Suprapubic skin (tissue), 4 donors: ENCODE data around the gene ARVCF. TPM values are rescaled to one million over a fixed set of nuclear protein-coding genes. Genes with fewer than 3 reads are reported as not detected.

Source experiments
- DNase-seq, 2 donors: peaks; one replicate each; pipeline ENCODE4 v3.0.0-alpha.2; 2019; ENCODE audit warnings: low spot score in 2 of 2
- H3K27ac ChIP-seq: fragments of 200-600 bp; sonication (generic); one replicate; pipeline ENCODE4 v1.5.1; 2019
- H3K27me3 ChIP-seq: fragments of 200-600 bp; sonication (generic); one replicate; pipeline ENCODE4 v1.5.1; 2019
- H3K36me3 ChIP-seq: fragments of 200-600 bp; sonication (generic); one replicate; pipeline ENCODE4 v1.5.1; 2019
- H3K4me1 ChIP-seq: fragments of 200-600 bp; sonication (generic); one replicate; pipeline ENCODE4 v1.5.1; 2019
- H3K4me3 ChIP-seq: fragments of 200-600 bp; sonication (generic); one replicate; pipeline ENCODE4 v1.5.1; 2019; ENCODE audit warnings: mild to moderate bottlenecking
- H3K9me3 ChIP-seq: fragments of 200-600 bp; sonication (generic); one replicate; pipeline ENCODE4 v1.5.1; 2019
- CTCF ChIP-seq, 2 donors: fragments of 200-600 bp in 1 of 2; fragments of 450-650 bp in 1 of 2; sonication (generic) in 1 of 2; IDR thresholded peaks; one replicate each; pipeline ENCODE4 v1.5.1; 2016 to 2019; ENCODE audit warnings: antibody characterized with exemption in 2 of 2, mild to moderate bottlenecking in 1 of 2, moderate library complexity in 1 of 2
- EP300 ChIP-seq: sonication (generic); formaldehyde crosslinking; IDR thresholded peaks from one replicate; pipeline ENCODE4 v1.6.1; 2017; ENCODE audit warnings: antibody characterized with exemption
- POLR2A ChIP-seq, 2 donors: fragments of 450-650 bp; IDR thresholded peaks; one replicate each; pipeline ENCODE4 v1.6.1; 2017; ENCODE audit warnings: antibody characterized with exemption in 2 of 2, mild to moderate bottlenecking in 2 of 2, moderate library complexity in 2 of 2
- POLR2AphosphoS5 ChIP-seq, 3 donors: sonication (generic); formaldehyde crosslinking; IDR thresholded peaks; one replicate each; pipeline ENCODE4 v1.6.1; 2017; ENCODE audit warnings: antibody characterized with exemption in 3 of 3
- WGBS: methylation state at CpG from one replicate; pipeline ENCODE4 v1.1.5; 2018; 5-methylcytosine and 5-hydroxymethylcytosine counted together
- total RNA-seq, 4 donors: library from RNA; depleted of rRNA; stranded (reverse); fragments of >200 nt; gene quantifications; one replicate each; pipeline ENCODE4 v1.1.0, GENCODE V29; 2016

The ARVCF gene
- total RNA-seq, 4 donors from 2014 or later = 22.9 to 38.4 (median 26.0) TPM

DNA sequence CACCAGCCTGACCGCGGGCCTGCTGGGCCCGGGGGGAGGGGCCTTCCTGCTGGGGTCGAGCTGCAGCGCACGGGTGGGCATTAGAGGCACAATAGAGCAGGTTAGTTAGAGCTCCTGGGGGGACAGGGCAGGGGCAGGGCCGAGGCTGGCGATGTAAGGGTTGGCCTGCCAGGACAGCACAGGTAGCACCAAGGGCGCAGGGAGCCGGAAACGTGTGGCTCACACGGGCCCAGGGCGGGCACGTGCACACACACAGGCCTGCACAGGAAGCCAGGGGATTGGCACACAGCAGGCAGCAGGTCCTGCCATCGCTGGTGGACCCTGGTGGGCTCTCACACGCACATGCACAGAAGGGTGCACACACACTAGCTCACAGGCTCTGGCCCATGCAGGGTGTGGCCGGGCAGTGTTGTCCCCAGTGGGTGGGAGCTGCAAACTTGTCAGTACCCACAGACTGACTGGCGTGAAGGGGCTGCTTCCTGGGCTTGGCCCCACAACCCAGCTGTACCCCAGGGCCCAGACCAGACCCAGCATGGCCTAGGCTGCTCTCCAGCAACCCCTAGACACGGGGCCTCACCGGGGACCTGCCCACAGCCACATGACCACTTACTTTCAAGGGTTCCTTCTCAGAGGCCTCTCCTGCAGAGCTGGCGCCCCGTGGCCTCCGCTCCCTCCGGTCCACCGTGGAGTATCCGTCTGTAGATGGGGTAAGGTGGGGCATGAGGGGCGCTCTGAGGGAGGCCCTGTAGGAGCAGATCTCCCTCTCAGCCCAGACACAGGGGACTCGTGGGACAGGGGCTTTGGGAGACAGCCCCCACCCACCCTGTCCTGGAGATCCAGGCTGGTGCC, 45.1 kb downstream of the ARVCF start:
- peaks cover 60% of the 10 kb centered on the region for H3K36me3 ChIP-seq
- H3K27ac ChIP-seq = no peak overlapping the region
- no peaks in the 10 kb centered on the region for H3K27me3 ChIP-seq
- WGBS = 76% methylated on average over 12 of the region's 28 CpGs
- TF ChIP-seq CTCF (IDR thresholded peaks at IDR 0.05) = no peak
- no peak for TF ChIP-seq POLR2AphosphoS5 (IDR thresholded peaks at IDR 0.05)
- no peak for TF ChIP-seq POLR2A (IDR thresholded peaks at IDR 0.05)
- no peak for TF ChIP-seq EP300
- H3K4me3 ChIP-seq = no peak overlapping the region
- H3K4me1 ChIP-seq = peaks cover 19% of the 10 kb centered on the region
- no peak for DNase-seq
- no peaks in the 10 kb centered on the region for H3K9me3 ChIP-seq

- no peak overlapping the region for H3K27ac ChIP-seq
Measured at GRCh38 chr22:19970479-19971275, 45.9 kb downstream of the ARVCF start.

GRCh38 chr22:19970031-19970478, 46.6 kb downstream of the ARVCF start:
- Histone ChIP-seq H3K9me3 (no peaks in the 10 kb centered on the region), H3K36me3 (peaks cover 71% of the 10 kb centered on the region), H3K27me3 (no peaks in the 10 kb centered on the region), H3K4me1 (peaks cover 15% of the 10 kb centered on the region), H3K27ac (no peak overlapping the region), H3K4me3 (no peak overlapping the region)
- no peak for TF ChIP-seq POLR2A (IDR thresholded peaks at IDR 0.05)
- no peak for TF ChIP-seq CTCF (IDR thresholded peaks at IDR 0.05)
- no peak for TF ChIP-seq POLR2AphosphoS5 (IDR thresholded peaks at IDR 0.05)
- no peak for DNase-seq
- WGBS = 65% methylated on average over 9 of the region's 9 CpGs

More at GRCh38 chr22:19970479-19971275, 45.9 kb downstream of the ARVCF start:
- no peaks in the 10 kb centered on the region for H3K27me3 ChIP-seq
- DNase-seq = no peak
- TF ChIP-seq CTCF (IDR thresholded peaks at IDR 0.05) (peak; percentile 73 to 96), POLR2AphosphoS5 (IDR thresholded peaks at IDR 0.05) (no peak)
- WGBS = 56% methylated on average over 23 of the region's 25 CpGs
- H3K4me1 ChIP-seq = peaks cover 19% of the 10 kb centered on the region
- H3K4me3 ChIP-seq = no peak overlapping the region
- H3K36me3 ChIP-seq = peaks cover 65% of the 10 kb centered on the region
- H3K9me3 ChIP-seq = no peaks in the 10 kb centered on the region

DNA sequence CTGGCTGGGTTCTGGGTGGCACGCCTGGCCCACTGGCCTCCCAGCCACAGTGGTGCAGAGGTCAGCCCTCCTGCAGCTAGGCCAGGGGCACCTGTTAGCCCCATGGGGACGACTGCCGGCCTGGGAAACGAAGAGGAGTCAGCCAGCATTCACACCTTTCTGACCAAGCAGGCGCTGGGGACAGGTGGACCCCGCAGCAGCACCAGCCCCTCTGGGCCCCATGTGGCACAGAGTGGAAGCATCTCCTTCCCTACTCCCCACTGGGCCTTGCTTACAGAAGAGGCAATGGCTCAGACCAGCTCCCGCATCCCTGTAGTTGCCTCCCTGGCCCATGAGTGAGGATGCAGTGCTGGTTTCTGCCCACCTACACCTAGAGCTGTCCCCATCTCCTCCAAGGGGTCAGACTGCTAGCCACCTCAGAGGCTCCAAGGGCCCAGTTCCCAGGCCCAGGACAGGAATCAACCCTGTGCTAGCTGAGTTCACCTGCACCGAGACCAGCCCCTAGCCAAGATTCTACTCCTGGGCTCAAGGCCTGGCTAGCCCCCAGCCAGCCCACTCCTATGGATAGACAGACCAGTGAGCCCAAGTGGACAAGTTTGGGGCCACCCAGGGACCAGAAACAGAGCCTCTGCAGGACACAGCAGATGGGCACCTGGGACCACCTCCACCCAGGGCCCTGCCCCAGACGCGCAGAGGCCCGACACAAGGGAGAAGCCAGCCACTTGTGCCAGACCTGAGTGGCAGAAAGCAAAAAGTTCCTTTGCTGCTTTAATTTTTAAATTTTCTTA, 47.3 kb downstream of the ARVCF start:
- H3K36me3 ChIP-seq = peaks cover 78% of the 10 kb centered on the region

More for the DNA sequence above, 47.3 kb downstream of the ARVCF start:
- Histone ChIP-seq H3K27ac (no peak overlapping the region), H3K4me3 (no peak overlapping the region), H3K27me3 (no peaks in the 10 kb centered on the region), H3K4me1 (peaks cover 11% of the 10 kb centered on the region), H3K9me3 (no peaks in the 10 kb centered on the region)
- no peak for DNase-seq
- 77% methylated on average over 9 of the region's 11 CpGs for WGBS
- no peak for TF ChIP-seq POLR2A (IDR thresholded peaks at IDR 0.05)
- no peak for TF ChIP-seq CTCF (IDR thresholded peaks at IDR 0.05)
- no peak for TF ChIP-seq EP300
- TF ChIP-seq POLR2AphosphoS5 (IDR thresholded peaks at IDR 0.05) = no peak
